A549 (cell line): ENCODE results near the gene RNASE7.

Experiments
- BHLHE40 ChIP-seq: IDR thresholded peaks from 2 replicates; pipeline ENCODE4 v1.6.1; 2012; ENCODE audit warnings: low read depth, low read length, inconsistent platforms
- CBX8 ChIP-seq: fragments of 200-600 bp; sonication (generic); IDR thresholded peaks from 2 replicates; pipeline ENCODE4 v1.6.1; 2016
- CEBPB ChIP-seq, 2 experiments: fragments of >200 bp in 1 of 2; sonication (Bioruptor Twin) in 1 of 2; formaldehyde crosslinking in 1 of 2; IDR thresholded peaks; 2 replicates each; pipeline ENCODE4 v1.6.1; 2012 to 2016
- CHD4 ChIP-seq: fragments of 200-600 bp; sonication (generic); IDR thresholded peaks from 2 replicates; pipeline ENCODE4 v1.6.1; 2016; ENCODE audit warnings: antibody characterized with exemption, mild to moderate bottlenecking, borderline replicate concordance
- ELK1 ChIP-seq: fragments of 150-350 bp; IDR thresholded peaks from 2 replicates; pipeline ENCODE4 v1.6.1; 2014; ENCODE audit warnings: low read depth, mild to moderate bottlenecking, low read length
- HOXA7 ChIP-seq: fragments of 250-450 bp; sonication (Bioruptor Pico); IDR thresholded peaks from 2 replicates; pipeline ENCODE4 v1.5.0; 2020; ENCODE audit warnings: mild to moderate bottlenecking, moderate library complexity
- MYC ChIP-seq: IDR thresholded peaks from 2 replicates; pipeline ENCODE4 v1.6.1; 2012; ENCODE audit warnings: mild to moderate bottlenecking, inconsistent platforms, low read length, improper control_type of control experiment, borderline replicate concordance
- NFE2L2 ChIP-seq: fragments of 150-350 bp; conservative IDR thresholded peaks from 2 replicates; pipeline ENCODE4 v1.6.1; 2014; ENCODE audit warnings: low read length
- POLR2A ChIP-seq: IDR thresholded peaks from 2 replicates; pipeline ENCODE4 v1.6.1; 2012; ENCODE audit warnings: mild to moderate bottlenecking, low read length
- ZSCAN20 ChIP-seq: fragments of 250-450 bp; sonication (Bioruptor Pico); IDR thresholded peaks from 2 replicates; pipeline ENCODE4 v1.8.0; 2022; ENCODE audit warnings: mild to moderate bottlenecking, moderate library complexity
- TF ChIP-seq, protein P1 (sequence below): fragments of >200 bp; sonication (Bioruptor Twin); formaldehyde crosslinking; IDR thresholded peaks from 2 replicates; pipeline ENCODE4 v1.6.1; 2016
- TF ChIP-seq, protein P2 (sequence below): IDR thresholded peaks from 2 replicates; pipeline ENCODE4 v1.6.1; 2012
- TF ChIP-seq, protein P3 (sequence below): fragments of 200-600 bp; sonication (generic); IDR thresholded peaks from 2 replicates; pipeline ENCODE4 v1.6.1; 2016; ENCODE audit warnings: antibody characterized with exemption, mild to moderate bottlenecking, moderate library complexity
- TF ChIP-seq, protein P4 (sequence below): fragments of >200 bp; sonication (Bioruptor Twin); formaldehyde crosslinking; IDR thresholded peaks from 3 replicates; pipeline ENCODE4 v1.5.1; 2016

- TF ChIP-seq, protein P1, sequence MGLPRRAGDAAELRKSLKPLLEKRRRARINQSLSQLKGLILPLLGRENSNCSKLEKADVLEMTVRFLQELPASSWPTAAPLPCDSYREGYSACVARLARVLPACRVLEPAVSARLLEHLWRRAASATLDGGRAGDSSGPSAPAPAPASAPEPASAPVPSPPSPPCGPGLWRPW, result no peak
- TF ChIP-seq BHLHE40 (no peak), ZSCAN20 (no peak), MYC (no peak), ELK1 (no peak), POLR2A (no peak), NFE2L2 (no peak), HOXA7 (CRISPR knock-in tag) (no peak), CEBPB (IDR thresholded peaks at IDR 0.05) (no peak), CHD4 (no peak), CBX8 (no peak)
- TF ChIP-seq, protein P2, sequence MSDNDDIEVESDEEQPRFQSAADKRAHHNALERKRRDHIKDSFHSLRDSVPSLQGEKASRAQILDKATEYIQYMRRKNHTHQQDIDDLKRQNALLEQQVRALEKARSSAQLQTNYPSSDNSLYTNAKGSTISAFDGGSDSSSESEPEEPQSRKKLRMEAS, result no peak
- TF ChIP-seq, protein P3, sequence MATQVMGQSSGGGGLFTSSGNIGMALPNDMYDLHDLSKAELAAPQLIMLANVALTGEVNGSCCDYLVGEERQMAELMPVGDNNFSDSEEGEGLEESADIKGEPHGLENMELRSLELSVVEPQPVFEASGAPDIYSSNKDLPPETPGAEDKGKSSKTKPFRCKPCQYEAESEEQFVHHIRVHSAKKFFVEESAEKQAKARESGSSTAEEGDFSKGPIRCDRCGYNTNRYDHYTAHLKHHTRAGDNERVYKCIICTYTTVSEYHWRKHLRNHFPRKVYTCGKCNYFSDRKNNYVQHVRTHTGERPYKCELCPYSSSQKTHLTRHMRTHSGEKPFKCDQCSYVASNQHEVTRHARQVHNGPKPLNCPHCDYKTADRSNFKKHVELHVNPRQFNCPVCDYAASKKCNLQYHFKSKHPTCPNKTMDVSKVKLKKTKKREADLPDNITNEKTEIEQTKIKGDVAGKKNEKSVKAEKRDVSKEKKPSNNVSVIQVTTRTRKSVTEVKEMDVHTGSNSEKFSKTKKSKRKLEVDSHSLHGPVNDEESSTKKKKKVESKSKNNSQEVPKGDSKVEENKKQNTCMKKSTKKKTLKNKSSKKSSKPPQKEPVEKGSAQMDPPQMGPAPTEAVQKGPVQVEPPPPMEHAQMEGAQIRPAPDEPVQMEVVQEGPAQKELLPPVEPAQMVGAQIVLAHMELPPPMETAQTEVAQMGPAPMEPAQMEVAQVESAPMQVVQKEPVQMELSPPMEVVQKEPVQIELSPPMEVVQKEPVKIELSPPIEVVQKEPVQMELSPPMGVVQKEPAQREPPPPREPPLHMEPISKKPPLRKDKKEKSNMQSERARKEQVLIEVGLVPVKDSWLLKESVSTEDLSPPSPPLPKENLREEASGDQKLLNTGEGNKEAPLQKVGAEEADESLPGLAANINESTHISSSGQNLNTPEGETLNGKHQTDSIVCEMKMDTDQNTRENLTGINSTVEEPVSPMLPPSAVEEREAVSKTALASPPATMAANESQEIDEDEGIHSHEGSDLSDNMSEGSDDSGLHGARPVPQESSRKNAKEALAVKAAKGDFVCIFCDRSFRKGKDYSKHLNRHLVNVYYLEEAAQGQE, result no peak
- TF ChIP-seq, protein P4, sequence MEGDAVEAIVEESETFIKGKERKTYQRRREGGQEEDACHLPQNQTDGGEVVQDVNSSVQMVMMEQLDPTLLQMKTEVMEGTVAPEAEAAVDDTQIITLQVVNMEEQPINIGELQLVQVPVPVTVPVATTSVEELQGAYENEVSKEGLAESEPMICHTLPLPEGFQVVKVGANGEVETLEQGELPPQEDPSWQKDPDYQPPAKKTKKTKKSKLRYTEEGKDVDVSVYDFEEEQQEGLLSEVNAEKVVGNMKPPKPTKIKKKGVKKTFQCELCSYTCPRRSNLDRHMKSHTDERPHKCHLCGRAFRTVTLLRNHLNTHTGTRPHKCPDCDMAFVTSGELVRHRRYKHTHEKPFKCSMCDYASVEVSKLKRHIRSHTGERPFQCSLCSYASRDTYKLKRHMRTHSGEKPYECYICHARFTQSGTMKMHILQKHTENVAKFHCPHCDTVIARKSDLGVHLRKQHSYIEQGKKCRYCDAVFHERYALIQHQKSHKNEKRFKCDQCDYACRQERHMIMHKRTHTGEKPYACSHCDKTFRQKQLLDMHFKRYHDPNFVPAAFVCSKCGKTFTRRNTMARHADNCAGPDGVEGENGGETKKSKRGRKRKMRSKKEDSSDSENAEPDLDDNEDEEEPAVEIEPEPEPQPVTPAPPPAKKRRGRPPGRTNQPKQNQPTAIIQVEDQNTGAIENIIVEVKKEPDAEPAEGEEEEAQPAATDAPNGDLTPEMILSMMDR, result no peak
These were observed 23.4 kb upstream of the RNASE7 start for GRCh38 chr14:21018781-21019180.
